HEK293 (cell line): ENCODE results near the gene SMIM5.
A peak's percentile ranks its signal among the peaks of the same experiment; 100 is the strongest.

Source experiments
- EGR2 ChIP-seq: fragments of 450-650 bp; formaldehyde crosslinking; IDR thresholded peaks from 2 replicates; pipeline ENCODE4 v1.5.1; 2016; ENCODE audit warnings: low read depth, missing biosample characterization, missing genetic modification characterization
- GLI4 ChIP-seq: fragments of 450-650 bp; formaldehyde crosslinking; IDR thresholded peaks from 2 replicates; pipeline ENCODE4 v1.5.1; 2016; ENCODE audit warnings: missing biosample characterization, missing genetic modification characterization
- GLIS1 ChIP-seq: fragments of 450-650 bp; formaldehyde crosslinking; IDR thresholded peaks from 2 replicates; pipeline ENCODE4 v1.5.1; 2016; ENCODE audit warnings: missing biosample characterization, missing genetic modification characterization
- HOXD13 ChIP-seq: sonication (generic); formaldehyde crosslinking; IDR thresholded peaks from 2 replicates; pipeline ENCODE4 v1.8.0; 2022; ENCODE audit warnings: missing genetic modification reagents, borderline replicate concordance
- KLF8 ChIP-seq: fragments of 450-650 bp; formaldehyde crosslinking; IDR thresholded peaks from 2 replicates; pipeline ENCODE4 v1.5.1; 2016; ENCODE audit warnings: missing biosample characterization, missing genetic modification characterization
- PRDM10 ChIP-seq: fragments of 450-650 bp; formaldehyde crosslinking; IDR thresholded peaks from 2 replicates; pipeline ENCODE4 v1.5.1; 2016; ENCODE audit warnings: missing biosample characterization, missing genetic modification characterization
- ZBTB48 ChIP-seq: fragments of 450-650 bp; formaldehyde crosslinking; IDR thresholded peaks from 2 replicates; pipeline ENCODE4 v1.5.1; 2016; ENCODE audit warnings: missing biosample characterization, missing genetic modification characterization
- ZBTB49 ChIP-seq: fragments of 450-650 bp; formaldehyde crosslinking; IDR thresholded peaks from 2 replicates; pipeline ENCODE4 v1.5.1; 2016; ENCODE audit warnings: missing biosample characterization, missing genetic modification characterization, low read depth
- ZBTB7A ChIP-seq: fragments of 450-650 bp; formaldehyde crosslinking; IDR thresholded peaks from 2 replicates; pipeline ENCODE4 v1.5.1; 2016; ENCODE audit warnings: low read depth, missing biosample characterization, missing genetic modification characterization
- ZFHX2 ChIP-seq: fragments of 450-650 bp; formaldehyde crosslinking; conservative IDR thresholded peaks from 2 replicates; pipeline ENCODE4 v1.5.1; 2016; ENCODE audit warnings: missing biosample characterization, missing genetic modification characterization
- ZNF155 ChIP-seq: fragments of 450-650 bp; formaldehyde crosslinking; IDR thresholded peaks from 2 replicates; pipeline ENCODE4 v1.5.1; 2016; ENCODE audit warnings: missing biosample characterization, missing genetic modification characterization
- ZNF211 ChIP-seq: fragments of 450-650 bp; formaldehyde crosslinking; IDR thresholded peaks from 2 replicates; pipeline ENCODE4 v1.5.1; 2016; ENCODE audit warnings: low read depth, missing biosample characterization, missing genetic modification characterization
- ZNF24 ChIP-seq: fragments of 450-650 bp; formaldehyde crosslinking; IDR thresholded peaks from 2 replicates; pipeline ENCODE4 v1.5.1; 2016; ENCODE audit warnings: missing biosample characterization, missing genetic modification characterization
- ZNF266 ChIP-seq: fragments of 450-650 bp; formaldehyde crosslinking; IDR thresholded peaks from 2 replicates; pipeline ENCODE4 v1.5.1; 2016; ENCODE audit warnings: missing biosample characterization, missing genetic modification characterization, low read depth
- ZNF292 ChIP-seq: fragments of 450-650 bp; formaldehyde crosslinking; IDR thresholded peaks from 2 replicates; pipeline ENCODE4 v1.5.1; 2016; ENCODE audit warnings: low read depth, missing biosample characterization, missing genetic modification characterization, borderline replicate concordance
- ZNF324 ChIP-seq: fragments of 450-650 bp; formaldehyde crosslinking; IDR thresholded peaks from 2 replicates; pipeline ENCODE4 v1.5.1; 2016; ENCODE audit warnings: missing biosample characterization, missing genetic modification characterization
- ZNF341 ChIP-seq: fragments of 450-650 bp; formaldehyde crosslinking; IDR thresholded peaks from 2 replicates; pipeline ENCODE4; 2016; ENCODE audit warnings: low read depth, missing biosample characterization, missing genetic modification characterization
- ZNF350 ChIP-seq: fragments of 450-650 bp; formaldehyde crosslinking; IDR thresholded peaks from 2 replicates; pipeline ENCODE4 v1.5.0; 2017; ENCODE audit warnings: missing biosample characterization, mild to moderate bottlenecking, missing genetic modification characterization
- ZNF394 ChIP-seq: fragments of 450-650 bp; formaldehyde crosslinking; IDR thresholded peaks from 2 replicates; pipeline ENCODE4 v1.5.1; 2016; ENCODE audit warnings: missing biosample characterization, missing genetic modification characterization, mild to moderate bottlenecking, moderate library complexity, borderline replicate concordance
- ZNF404 ChIP-seq: fragments of 450-650 bp; formaldehyde crosslinking; IDR thresholded peaks from 2 replicates; pipeline ENCODE4 v1.5.1; 2017; ENCODE audit warnings: missing biosample characterization, missing genetic modification characterization
- ZNF529 ChIP-seq: fragments of 450-650 bp; formaldehyde crosslinking; IDR thresholded peaks from 2 replicates; pipeline ENCODE4 v1.5.1; 2017; ENCODE audit warnings: missing genetic modification characterization, missing biosample characterization; ENCODE audit not compliant: insufficient replicate concordance
- ZNF555 ChIP-seq: fragments of 450-650 bp; formaldehyde crosslinking; conservative IDR thresholded peaks from 2 replicates; pipeline ENCODE4 v1.5.1; 2017; ENCODE audit warnings: missing biosample characterization, mild to moderate bottlenecking, missing genetic modification characterization, inconsistent platforms
- ZNF560 ChIP-seq: fragments of 450-650 bp; formaldehyde crosslinking; IDR thresholded peaks from 2 replicates; pipeline ENCODE4 v1.5.1; 2017; ENCODE audit warnings: missing biosample characterization, missing genetic modification characterization, borderline replicate concordance
- ZNF561 ChIP-seq: fragments of 450-650 bp; IDR thresholded peaks from 2 replicates; pipeline ENCODE4 v1.5.1; 2018; ENCODE audit warnings: missing biosample characterization, missing genetic modification characterization, borderline replicate concordance
- ZNF571 ChIP-seq: fragments of 450-650 bp; formaldehyde crosslinking; IDR thresholded peaks from 2 replicates; pipeline ENCODE4 v1.5.0; 2017; ENCODE audit warnings: missing biosample characterization, missing genetic modification characterization
- ZNF629 ChIP-seq: fragments of 450-650 bp; formaldehyde crosslinking; IDR thresholded peaks from 2 replicates; pipeline ENCODE4 v1.5.1; 2017; ENCODE audit warnings: missing biosample characterization, missing genetic modification characterization
- ZNF639 ChIP-seq: fragments of 450-650 bp; formaldehyde crosslinking; IDR thresholded peaks from 2 replicates; pipeline ENCODE4 v1.5.1; 2016; ENCODE audit warnings: missing biosample characterization, missing genetic modification characterization
- ZNF654 ChIP-seq: fragments of 450-650 bp; formaldehyde crosslinking; IDR thresholded peaks from 2 replicates; pipeline ENCODE4 v1.5.1; 2016; ENCODE audit warnings: low read depth, missing biosample characterization, missing genetic modification characterization
- ZNF660 ChIP-seq: fragments of 450-650 bp; IDR thresholded peaks from 2 replicates; pipeline ENCODE4 v1.5.1; 2018; ENCODE audit warnings: missing biosample characterization, mild to moderate bottlenecking, missing genetic modification characterization
- ZNF664 ChIP-seq: fragments of 450-650 bp; formaldehyde crosslinking; IDR thresholded peaks from 2 replicates; pipeline ENCODE4 v1.5.1; 2016; ENCODE audit warnings: missing biosample characterization, missing genetic modification characterization
- ZNF768 ChIP-seq: fragments of 450-650 bp; formaldehyde crosslinking; IDR thresholded peaks from 2 replicates; pipeline ENCODE4 v1.5.1; 2018; ENCODE audit warnings: missing biosample characterization, mild to moderate bottlenecking, missing genetic modification characterization
- ZNF776 ChIP-seq: fragments of 450-650 bp; formaldehyde crosslinking; IDR thresholded peaks from 2 replicates; pipeline ENCODE4 v1.5.0; 2017; ENCODE audit warnings: missing biosample characterization, missing genetic modification characterization, borderline replicate concordance
- ZSCAN30 ChIP-seq: fragments of 450-650 bp; IDR thresholded peaks from 2 replicates; pipeline ENCODE4 v1.5.1; 2018; ENCODE audit warnings: missing biosample characterization, mild to moderate bottlenecking, missing genetic modification characterization, moderate library complexity

The SMIM5 gene

DNA sequence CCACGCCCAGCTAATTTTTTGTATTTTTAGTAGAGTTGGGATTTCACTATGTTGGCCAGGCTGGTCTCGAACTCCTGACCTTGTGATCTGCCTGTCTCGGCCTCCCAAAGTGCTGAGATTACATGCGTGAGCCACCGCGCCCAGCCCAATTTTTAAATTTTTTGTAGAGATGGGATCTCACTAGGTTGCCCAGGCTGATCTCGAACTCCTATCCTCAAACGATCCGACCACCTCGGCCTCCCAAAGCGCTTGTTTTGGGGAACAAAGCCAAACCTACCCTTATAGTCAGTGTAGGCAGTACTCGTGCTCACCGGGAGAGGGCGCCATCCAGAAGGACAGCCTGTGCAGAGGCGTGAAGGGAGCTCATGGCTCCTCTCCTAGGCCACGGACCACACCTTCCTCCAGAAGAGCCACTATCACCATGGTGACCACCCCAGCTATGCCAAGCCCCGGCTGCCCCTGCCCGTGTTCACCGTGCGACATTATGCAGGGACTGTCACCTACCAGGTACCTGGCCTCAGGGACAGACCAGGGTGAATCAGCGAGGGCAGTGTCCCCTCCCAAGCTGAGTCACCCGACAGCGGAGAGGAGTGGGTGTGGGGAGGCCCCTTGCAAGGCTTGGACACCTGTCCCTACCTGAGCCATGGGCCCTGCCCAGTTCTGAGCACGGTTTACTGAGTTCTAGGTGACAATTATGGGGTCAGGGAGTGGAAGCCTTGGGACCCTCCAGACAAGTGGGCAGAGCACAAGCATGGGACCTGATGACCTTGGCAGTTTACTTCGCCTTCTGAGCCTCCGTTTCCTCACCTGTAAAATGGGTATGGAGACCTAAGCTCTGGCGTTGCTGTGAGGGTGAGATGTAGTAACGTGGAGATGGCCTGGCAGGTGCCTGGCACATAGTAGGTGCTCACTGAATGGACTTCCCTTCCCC, 31.9 kb upstream of the SMIM5 start (continued):
- TF ChIP-seq ZNF639 (tag by site-specific recombination) (no peak; the same call in 1 of the 2 replicates), ZNF24 (tag by site-specific recombination) (no peak), ZNF776 (tag by site-specific recombination) (no peak), PRDM10 (tag by site-specific recombination) (no peak), ZNF350 (tag by site-specific recombination) (no peak), ZNF555 (no peak), ZNF654 (tag by site-specific recombination) (peak; percentile 33), EGR2 (tag by site-specific recombination) (peak; percentile 43; the same call in 1 of the 2 replicates), HOXD13 (CRISPR knock-in tag) (no peak), ZNF266 (tag by site-specific recombination) (no peak), ZNF324 (tag by site-specific recombination) (no peak), ZNF664 (tag by site-specific recombination) (peak; percentile 17; the same call in 1 of the 2 replicates), ZNF211 (no peak), ZBTB7A (tag by site-specific recombination) (no peak), ZNF571 (tag by site-specific recombination) (no peak), ZNF404 (tag by site-specific recombination) (no peak), ZNF155 (tag by site-specific recombination) (no peak), ZNF560 (tag by site-specific recombination) (no peak), GLIS1 (tag by site-specific recombination) (peak; percentile 43; the same call in 1 of the 2 replicates), ZFHX2 (tag by site-specific recombination) (peak; percentile 52; the same call in 1 of the 2 replicates), ZNF292 (no peak), ZBTB49 (no peak), ZNF660 (no peak), GLI4 (tag by site-specific recombination) (no peak), ZNF341 (peak; percentile 90), ZNF561 (tag by site-specific recombination) (no peak), ZNF394 (tag by site-specific recombination) (no peak), ZBTB48 (tag by site-specific recombination) (no peak), KLF8 (peak; percentile 20; the same call in 1 of the 2 replicates), ZSCAN30 (tag by site-specific recombination) (peak; percentile 41; the same call in 1 of the 2 replicates), ZNF768 (tag by site-specific recombination) (no peak), ZNF629 (tag by site-specific recombination) (no peak), ZNF529 (tag by site-specific recombination) (no peak)
